GM19238 (cell line): ENCODE results near the gene AGBL4.

Experiments used
- DNase-seq: peaks from one replicate; pipeline ENCODE4 v3.0.0; 2011; ENCODE audit warnings: low spot score; ENCODE audit not compliant: insufficient read length

AGBL4 gene

DNA sequence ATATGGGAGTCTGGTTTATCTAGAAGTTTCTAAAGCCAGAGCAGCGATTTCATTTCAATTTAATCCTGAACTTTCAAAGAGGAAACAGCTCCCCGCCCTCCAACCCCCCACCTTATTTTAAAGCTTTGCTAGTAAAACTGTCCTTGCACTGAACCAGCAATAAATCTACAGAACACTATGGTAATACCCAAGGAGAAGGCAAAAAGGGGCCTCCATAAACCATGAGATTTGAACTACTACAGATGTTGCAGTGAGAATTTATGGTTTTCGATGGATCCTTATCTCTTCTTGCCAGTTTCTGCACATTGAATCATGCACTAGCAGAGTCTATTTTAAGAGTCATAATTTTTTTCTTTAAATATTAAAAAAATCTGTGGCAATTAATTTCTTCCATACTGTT, 1182.3 kb downstream of the AGBL4 start:
- no peak for DNase-seq

GRCh38 chr1:48831120-48831978, 1192.4 kb downstream of the AGBL4 start:
- DNase-seq: no peak

DNA sequence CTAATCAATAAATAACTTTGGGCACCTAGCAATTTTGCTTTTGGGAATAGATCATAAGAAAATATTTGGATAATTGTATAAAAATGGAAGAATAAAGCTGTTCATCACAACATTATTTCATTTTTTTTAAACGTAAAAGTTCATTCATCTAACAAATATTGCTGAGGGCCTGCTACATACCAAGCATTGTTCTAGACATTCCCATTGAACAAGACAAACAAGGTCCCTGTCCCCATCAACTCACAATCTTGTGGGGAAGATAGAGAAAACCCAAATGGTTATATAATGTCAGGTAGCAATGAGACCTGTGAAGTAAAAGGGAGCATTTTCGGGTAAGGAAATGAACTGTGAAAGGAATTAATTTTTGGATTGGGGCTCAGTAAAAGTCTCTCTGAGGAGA, 1193.0 kb downstream of the AGBL4 start:
- no peak for DNase-seq

- no peak for DNase-seq
These were observed 1194.3 kb downstream of the AGBL4 start for GRCh38 chr1:48829446-48829845.

DNA sequence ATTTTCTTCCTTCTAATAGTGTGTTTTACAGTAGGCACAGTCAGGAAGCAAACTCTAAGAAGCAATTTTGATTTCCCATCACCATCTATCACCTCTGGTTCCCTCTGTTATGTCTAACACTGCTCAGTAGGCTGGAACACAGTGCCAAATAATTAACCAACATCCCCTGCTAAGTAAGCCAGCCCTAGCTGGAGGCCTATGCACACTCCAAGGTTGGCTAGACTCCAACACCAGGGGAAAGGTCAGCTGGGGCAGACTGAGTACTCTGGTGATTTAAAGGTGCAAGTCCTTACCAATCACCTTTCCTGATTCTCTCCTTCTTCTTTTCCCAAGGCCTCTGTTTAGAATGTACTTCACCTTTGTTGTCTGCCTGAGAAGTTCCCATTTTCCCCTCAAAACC, 1200.6 kb downstream of the AGBL4 start:
- no peak for DNase-seq

DNA sequence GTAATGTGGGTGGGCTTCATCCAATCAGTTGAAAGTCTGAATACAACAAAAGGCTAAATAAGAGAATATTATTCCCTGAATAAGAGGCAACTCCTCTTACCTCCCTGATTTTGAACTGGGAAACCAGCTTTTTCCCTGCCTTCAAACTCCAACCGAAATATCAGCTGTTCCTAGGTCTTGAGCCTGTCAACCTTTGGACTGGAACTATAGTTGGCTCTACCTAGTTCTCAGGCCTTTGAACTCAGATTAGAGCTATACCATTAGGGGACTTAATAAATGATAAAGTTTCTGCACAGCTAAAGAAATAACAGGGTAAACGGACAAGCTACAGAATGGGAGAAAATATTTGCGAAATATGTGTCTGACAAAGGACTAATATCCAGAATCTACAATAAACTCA, 1203.3 kb downstream of the AGBL4 start:
- no peak for DNase-seq

DNA sequence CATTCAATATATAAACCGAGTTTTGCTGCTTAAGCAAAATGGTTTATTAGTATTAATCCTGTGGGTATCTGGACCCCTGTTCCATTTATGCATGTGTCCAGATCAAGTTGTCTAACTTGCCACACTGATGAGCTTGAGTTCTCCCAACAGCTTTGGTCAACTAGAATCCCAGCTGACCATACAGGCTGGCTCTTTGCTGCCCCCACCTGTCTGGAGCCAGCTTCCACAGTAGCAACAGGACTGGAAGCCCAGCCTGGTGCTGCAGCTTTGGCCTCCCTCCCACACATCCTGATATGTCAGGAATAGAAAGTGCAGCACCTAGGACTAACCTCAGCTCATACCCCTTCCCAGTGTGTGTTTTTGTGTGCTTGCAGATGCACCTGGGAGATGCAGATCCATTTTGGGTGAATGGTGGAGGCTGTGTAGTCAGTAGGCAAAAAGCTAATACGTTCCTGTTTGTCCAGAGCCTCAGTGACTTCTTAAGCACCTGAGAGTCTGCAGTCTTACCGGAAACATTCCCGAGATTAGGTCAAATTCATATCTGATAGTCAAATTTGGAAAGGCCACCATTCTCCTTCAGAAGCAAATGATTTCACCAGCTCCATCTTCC, 1206.1 kb downstream of the AGBL4 start:
- DNase-seq: peak; percentile 27

GRCh38 chr1:48810740-48811139, 1213.0 kb downstream of the AGBL4 start:
- no peak for DNase-seq

DNA sequence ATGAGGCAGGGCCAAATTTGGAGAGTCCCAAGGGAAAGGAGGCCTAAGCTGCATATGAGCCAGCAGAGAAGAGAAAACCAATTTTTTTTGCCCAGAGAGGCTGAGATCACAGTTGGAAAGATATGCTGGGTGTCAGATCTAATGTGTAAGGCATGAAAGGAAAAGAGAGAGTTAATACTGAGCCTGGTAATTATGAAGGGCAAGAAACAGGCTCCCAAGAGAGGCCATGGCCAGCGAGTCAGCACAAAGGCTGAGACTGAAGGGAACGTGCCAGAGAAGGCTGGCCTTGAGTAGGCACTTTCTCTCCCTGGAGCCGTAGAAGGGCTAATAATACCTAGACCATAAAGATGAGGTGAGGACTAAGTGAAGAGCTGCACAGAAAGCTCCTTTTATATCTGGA, 1215.3 kb downstream of the AGBL4 start:
- no peak for DNase-seq

GRCh38 chr1:48807554-48808260, 1216.0 kb downstream of the AGBL4 start:
- no peak for DNase-seq

GRCh38 chr1:48803474-48803873, 1220.3 kb downstream of the AGBL4 start:
- no peak for DNase-seq

- no peak for DNase-seq
These were observed 1228.9 kb downstream of the AGBL4 start for GRCh38 chr1:48794816-48795215.

- peak; percentile 27 for DNase-seq
These were observed 1229.9 kb downstream of the AGBL4 start for GRCh38 chr1:48793863-48794262.

GRCh38 chr1:48792961-48793360, 1230.8 kb downstream of the AGBL4 start:
- DNase-seq: no peak

DNA sequence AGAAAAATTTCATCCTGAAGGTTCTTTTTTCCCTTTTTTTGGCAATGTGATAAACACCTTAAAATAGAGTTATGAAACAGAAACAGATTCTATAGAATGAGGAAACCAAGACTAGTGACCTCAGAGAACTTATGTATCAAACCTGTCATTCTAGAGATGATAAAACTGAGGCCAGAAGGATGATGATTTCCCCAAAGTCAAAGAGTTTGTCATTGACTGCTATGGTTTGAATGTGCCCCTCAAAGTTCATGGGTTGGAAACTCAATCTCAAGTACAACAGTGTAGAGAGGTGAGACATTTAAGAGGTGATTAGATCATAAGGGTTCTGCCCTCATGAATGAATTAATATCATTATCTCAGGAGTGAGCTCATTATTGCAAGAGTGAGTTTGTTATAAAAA, 1233.4 kb downstream of the AGBL4 start:
- DNase-seq: no peak

GRCh38 chr1:48789903-48790302, 1233.9 kb downstream of the AGBL4 start:
- DNase-seq: no peak

GRCh38 chr1:48785869-48786268, 1237.9 kb downstream of the AGBL4 start:
- DNase-seq: no peak

DNA sequence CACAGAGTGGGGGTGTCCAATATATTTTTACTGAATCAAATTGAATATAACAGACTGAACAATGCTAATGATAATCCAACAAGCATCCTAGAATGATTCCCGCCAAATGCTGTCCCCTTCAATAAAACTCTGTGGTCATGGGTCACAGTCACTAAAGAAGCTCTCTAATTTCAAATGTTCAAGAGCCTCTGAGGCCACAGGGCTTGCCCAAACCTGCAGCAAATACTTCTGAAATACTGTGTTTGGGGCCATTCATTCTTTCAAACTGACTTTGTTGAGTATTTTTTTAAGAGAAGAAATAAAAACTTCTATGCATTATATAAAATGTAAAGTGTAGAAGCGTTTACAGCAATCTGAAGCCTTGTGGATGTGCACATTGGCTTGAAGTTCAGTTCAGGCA, 1239.5 kb downstream of the AGBL4 start:
- no peak for DNase-seq

GRCh38 chr1:48777219-48777895, 1246.4 kb downstream of the AGBL4 start:
- no peak for DNase-seq

GRCh38 chr1:48776393-48777218, 1247.1 kb downstream of the AGBL4 start, which contains the start of gene BEND5:
Gene BEND5 (minus strand): TSS chr1:48776891. CDS start chr1:48776831, 60 bp downstream.
- no peak for DNase-seq
